Glomerular visceral epithelial cell (primary cell): ENCODE results near the gene SMYD3.
"Not testable (repeated sequence)": the region's sequence is repeated elsewhere in the genome, so short reads cannot be mapped to it uniquely, and the experiment has no call there.

ENCODE experiments used
- DNase-seq: peaks from one replicate; pipeline ENCODE4 v3.0.0-alpha.2; 2016; ENCODE audit errors: extremely low spot score

Gene SMYD3

DNA sequence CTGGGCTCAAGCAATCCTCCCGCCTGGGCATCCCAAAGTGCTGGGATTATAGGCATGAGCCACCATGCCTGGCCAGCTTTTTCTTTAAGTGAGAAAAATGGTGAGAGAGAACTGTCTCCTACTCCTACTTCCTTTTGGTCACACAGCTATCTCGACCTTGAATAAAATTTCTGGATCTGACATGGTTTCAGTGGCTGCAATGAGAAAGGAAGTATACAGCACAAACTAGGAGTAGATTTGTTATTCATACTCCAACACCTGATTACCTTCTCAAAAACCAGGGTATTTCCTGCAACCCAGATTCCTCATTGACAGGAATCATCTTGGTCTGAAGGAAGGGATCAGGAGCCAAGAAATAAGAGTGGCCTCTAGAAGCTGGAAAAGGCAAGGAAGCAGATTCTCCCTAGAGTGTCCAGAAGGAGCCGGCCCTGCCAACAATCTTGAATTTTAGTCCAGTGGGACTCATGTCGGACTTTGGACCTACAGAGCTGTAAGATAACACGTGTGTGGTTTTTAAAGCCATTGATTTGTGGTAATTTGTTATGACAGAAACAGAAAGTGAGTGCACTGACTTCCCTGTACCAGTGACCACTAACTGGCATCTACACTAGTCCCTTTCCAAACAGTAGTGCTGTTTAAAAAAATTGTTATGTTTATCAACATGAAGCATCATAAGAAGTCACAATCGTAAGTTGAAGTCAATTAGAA lies 516.6 kb downstream of the SMYD3 start:
- DNase-seq: no peak

- no peak for DNase-seq
Observed at GRCh38 chr1:245988393-245989078, 518.5 kb downstream of the SMYD3 start.

- DNase-seq: no peak
Observed at GRCh38 chr1:245987997-245988392, 519.1 kb downstream of the SMYD3 start.

DNA sequence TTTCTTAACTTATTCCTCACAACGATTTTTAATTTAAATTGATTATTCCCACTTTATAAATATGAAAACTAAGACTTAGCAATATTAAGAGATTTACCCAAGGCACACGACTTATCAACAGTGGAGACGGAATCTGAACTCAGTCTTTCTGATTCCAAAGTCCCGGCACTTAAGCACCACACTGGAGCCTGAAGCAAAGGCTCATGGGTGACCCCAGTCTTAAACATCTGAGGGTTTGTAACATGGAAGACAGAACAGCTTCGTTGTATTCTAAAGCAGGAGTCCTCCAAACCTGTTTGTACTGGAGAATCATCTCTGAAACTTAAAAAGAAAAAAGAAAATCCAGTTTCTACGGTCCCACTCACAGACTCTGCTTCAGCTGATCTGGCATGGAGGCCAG lies 519.5 kb downstream of the SMYD3 start:
- DNase-seq: no peak

DNA sequence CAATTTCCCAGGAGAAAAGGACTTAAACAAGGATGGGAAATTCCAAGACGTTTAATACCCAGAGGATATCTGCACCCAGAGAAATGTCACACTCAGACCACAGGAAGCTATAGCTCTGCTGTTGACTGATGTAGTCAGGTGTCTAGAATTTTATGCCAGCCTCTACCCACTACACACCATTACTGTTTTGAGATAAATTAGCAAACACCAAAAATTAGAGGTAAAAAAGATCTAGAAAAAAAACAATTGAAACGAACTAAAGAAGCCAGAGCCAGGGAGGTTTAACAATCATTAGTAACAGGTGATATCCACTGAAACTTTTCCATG lies 519.9 kb downstream of the SMYD3 start:
- peak; percentile 30 for DNase-seq

GRCh38 chr1:245986404-245987218 lies 520.5 kb downstream of the SMYD3 start:
- DNase-seq: peak; percentile 58

GRCh38 chr1:245984390-245985155 lies 522.5 kb downstream of the SMYD3 start:
- no peak for DNase-seq

DNA sequence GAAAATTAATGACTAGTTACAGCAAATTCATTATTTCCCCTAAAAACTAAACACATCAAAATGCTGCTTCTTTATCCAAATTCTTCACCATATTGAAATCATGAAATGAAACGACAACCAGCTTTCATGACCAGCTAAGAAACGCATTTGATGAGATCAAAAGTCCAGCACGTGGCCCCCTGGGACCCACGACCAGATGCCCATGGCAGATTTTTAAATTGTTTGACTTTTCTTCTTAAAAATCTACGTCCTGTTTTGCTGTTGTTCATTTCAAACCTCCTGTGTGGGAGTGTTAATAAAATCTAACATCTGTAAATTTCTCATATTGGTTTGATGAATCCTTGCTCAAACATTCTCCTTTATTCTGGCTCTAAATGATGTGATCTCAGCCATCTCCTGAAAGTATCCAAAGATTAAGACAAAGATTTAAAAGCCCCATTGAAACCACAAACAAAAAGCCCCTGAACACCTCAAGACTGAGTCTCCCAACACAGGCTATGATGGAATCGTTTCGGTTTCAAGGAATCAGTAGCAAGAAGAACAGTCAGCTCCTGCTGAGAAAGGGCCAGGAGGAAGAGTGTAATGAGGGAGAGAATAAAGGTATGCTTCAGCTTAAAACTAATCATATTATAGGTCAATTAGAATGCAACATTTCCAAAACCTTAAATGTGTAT lies 523.6 kb downstream of the SMYD3 start:
- DNase-seq: no peak

DNA sequence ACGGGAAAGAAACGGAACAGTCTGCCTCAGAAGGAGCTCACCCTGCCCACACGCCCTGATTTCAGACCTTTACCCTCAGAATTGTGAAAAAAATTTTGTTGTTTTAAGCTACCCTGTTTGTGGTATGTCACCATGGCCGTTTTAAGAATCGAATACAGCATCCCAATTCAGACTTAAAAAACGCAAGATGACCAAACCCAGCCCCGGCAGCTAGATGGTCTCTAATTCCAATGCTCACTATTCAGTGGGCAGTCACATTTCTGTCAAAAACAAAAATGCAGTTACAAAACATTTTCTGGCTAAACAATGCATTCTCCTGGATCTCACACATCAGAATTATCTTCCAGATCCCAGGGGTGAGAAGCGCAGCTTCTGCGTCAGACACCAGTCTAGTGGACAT lies 527.5 kb downstream of the SMYD3 start:
- no peak for DNase-seq

DNA sequence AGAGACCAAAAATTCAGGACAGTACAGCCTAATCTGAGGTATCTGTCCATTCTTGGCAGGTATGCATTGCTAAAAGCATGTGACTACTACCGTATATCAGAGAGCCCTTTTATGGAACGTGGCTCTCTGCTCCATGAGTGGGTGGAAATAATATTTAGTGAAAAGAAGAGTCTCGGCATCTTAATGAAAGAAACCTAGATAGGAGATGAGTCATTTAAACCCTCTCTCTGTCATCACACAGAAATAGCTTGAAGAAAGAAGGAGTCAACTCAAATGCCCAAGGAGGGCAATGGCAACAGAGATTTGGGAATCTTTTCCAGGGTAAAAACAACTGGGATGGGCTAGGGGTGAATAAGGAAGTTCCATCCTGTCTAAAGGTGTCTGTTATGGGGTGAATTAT lies 528.2 kb downstream of the SMYD3 start:
- DNase-seq: no peak

GRCh38 chr1:245972476-245972875 lies 534.6 kb downstream of the SMYD3 start:
- DNase-seq: no peak

GRCh38 chr1:245971711-245972085 lies 535.4 kb downstream of the SMYD3 start:
- no peak for DNase-seq

DNA sequence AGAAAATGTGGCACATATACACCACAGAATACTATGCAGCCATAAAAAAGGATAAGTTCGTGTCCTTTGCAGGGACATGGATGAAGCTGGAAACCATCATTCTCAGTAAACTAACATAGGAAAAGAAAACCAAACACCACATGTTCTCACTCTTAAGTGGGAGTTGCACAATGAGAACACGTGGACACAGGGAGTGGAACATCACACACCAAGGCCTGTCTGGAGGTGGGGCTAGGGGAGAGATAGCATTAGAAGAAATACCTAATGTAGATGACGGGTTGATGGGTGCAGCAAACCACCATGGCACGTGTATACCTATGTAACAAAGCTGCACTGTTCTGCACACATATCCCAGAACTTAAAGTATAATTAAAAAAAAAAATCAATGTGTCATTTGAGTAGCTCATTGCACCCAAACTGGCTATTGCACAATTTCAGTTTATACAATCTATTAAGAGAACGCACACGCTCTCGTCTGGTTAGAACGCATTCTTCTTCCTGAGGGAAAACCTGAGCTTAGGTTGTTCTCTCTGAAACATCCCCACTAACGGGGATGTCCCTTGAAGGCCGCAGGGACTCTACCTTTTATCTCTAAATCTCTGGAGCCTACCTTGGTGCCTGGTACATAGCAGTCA lies 535.9 kb downstream of the SMYD3 start:
- DNase-seq: not testable (repeated sequence)

DNA sequence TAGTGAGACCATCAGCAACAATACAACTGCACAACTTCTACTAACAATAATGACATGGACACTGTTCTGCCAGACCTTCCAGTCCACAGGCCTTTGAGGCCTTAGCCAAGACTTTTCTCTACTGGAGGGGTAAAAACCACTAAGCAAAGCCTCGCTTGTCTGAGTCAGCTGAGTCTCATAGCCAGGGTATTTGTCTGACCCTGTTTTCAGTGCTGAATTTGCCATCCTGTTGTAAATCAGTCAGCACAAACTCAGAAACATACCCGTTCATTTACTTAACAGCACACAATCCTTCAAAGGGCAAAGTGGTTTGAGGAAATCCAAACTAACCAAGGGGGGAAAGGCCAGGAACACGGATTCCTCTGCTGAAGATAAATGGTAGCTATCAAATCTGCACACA lies 537.8 kb downstream of the SMYD3 start:
- peak; percentile 59 for DNase-seq

DNA sequence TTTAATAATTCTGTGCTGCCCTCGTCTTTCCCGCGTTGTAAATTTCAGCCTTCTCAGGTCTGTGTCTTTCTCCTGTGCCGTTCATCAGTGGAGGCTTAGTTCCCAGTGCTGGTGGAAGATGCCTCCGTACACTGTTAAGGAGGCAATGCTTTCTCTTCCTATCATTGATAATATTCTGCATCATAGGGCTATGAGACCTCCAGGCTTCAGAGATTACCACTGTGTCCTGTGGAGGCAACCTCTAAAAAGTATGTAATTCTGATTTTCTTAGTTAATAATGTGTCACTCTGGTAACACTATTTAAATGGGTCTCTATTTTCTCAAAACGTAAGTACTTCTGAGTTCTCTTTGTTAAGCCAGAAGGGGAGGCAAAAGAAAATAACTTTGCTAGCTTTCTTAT lies 538.3 kb downstream of the SMYD3 start:
- DNase-seq: no peak

- DNase-seq: no peak
Observed at GRCh38 chr1:245965398-245965797, 541.7 kb downstream of the SMYD3 start.

DNA sequence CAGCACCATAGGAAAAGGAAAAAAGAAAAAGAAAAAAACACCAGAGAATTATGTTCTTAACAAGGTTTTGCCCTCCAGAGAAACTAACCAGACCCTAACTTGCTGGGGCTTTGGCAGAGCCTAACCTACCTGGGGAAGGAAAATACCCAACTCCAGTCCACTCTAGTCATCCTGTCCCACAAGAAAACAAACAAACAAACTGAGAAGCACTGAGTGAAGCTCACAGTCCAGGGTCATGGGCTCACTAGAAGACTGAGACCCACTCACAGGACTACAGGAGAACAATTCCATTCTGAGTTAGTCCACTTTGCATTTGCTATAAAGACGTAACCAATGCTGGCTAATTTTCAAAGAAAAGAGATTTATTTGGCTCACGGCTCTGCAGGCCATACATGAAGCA lies 543.4 kb downstream of the SMYD3 start:
- no peak for DNase-seq

DNA sequence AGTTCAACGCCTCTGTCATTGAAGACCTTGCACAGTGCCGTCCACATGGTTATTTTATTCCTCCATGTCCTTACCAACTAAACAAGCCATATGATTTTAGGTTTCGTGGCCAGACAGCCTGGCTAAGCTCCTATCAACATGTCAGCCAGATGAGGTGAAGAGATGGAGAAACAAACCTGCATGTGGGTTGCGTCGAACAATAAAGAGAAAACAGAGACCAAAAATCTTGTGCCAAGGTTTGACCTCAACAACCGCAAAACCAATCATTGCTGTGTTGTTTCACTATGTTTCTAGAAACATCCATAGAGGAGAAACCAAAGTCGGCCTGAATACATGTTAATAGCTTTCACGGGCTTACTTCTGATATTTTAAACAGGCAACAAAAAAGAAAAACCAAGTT lies 544.6 kb downstream of the SMYD3 start:
- no peak for DNase-seq

DNA sequence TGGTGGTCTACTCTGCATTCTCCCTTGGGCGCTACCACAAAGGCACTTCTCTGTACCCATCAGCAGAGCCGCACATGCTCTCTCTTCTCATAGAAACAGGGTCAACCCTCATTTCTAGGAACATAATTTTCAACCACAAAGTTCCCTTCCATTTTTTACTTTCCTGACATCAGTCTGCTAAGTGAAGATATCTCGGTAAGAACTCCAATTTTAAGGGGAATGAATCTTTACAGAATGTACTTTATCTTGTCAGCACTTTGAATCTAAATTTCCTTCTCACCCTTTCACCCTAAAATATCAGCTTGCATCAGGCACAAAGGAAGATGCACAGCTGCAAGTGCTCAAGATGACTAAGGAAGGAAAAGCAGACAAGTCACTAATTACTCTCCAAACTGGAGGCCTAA lies 545.9 kb downstream of the SMYD3 start:
- DNase-seq: no peak

DNA sequence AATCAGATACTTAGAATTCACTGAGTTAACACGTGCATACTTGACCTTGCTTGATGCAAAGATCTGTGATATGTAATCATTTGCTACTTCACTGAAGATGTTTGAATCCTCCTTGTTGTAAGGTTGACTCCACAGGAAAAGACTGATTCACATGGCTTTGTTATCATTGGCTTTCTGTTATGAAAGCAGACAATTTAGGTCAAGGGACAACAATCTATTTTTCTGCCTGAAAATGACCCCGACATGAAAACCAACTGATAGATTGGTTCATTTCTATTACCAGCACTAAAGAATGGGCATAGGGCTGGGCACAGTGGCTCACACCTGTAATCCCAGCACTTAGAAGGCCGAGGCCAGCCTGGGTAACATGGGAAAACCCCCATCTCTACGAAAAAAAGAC lies 546.9 kb downstream of the SMYD3 start:
- DNase-seq: no peak

DNA sequence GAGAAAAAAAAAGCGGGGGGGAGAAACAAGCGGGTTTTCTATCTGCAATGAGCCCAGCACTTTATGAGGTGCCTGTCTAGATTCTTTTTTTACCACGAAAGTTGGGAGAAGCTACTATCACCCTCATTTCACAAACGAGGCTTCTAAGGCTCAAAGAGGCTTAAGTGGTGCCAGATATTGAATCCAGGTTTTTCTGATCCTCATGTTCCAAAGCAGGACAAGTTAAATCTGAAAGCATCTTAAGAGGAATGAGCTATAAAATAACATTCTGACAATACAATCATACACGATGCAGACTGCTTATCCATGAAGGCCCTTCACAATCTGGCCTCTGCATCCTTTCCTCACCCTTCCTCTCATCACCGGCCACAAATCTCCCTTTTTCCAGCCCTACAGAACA lies 549.1 kb downstream of the SMYD3 start:
- DNase-seq: no peak
